ENCODE data around the gene SPTBN1.

The SPTBN1 gene

GRCh38 chr2:54642677-54643430, 186.7 kb downstream of the SPTBN1 start:
- TF ChIP-seq GATA2 (IDR thresholded peaks at IDR 0.05; ENCODE audit: low read depth, low read length) (no peak), GATA3 (IDR thresholded peaks at IDR 0.05; ENCODE audit: low read depth, low read length) (no peak)

- no peak for TF ChIP-seq GATA2 (IDR thresholded peaks at IDR 0.05; ENCODE audit: low read depth, low read length)
Observed at GRCh38 chr2:54644236-54644635, 188.1 kb downstream of the SPTBN1 start.

- TF ChIP-seq GATA2 (IDR thresholded peaks at IDR 0.05; ENCODE audit: low read depth, low read length): no peak
- TF ChIP-seq GATA3 (IDR thresholded peaks at IDR 0.05; ENCODE audit: low read depth, low read length): no peak
Observed at GRCh38 chr2:54646170-54646927, 190.2 kb downstream of the SPTBN1 start.

- no peak for TF ChIP-seq GATA3 (IDR thresholded peaks at IDR 0.05; ENCODE audit: low read depth, low read length)
- no peak for TF ChIP-seq GATA2 (IDR thresholded peaks at IDR 0.05; ENCODE audit: low read depth, low read length)
Observed at GRCh38 chr2:54648256-54648655, 192.1 kb downstream of the SPTBN1 start.

GRCh38 chr2:54649191-54649590, 193.1 kb downstream of the SPTBN1 start:
- no peak for TF ChIP-seq GATA2 (IDR thresholded peaks at IDR 0.05; ENCODE audit: low read depth, low read length)
- no peak for TF ChIP-seq GATA3 (IDR thresholded peaks at IDR 0.05; ENCODE audit: low read depth, low read length)

- TF ChIP-seq GATA3 (IDR thresholded peaks at IDR 0.05; ENCODE audit: low read depth, low read length) (no peak), GATA2 (IDR thresholded peaks at IDR 0.05; ENCODE audit: low read depth, low read length) (no peak)
Observed at GRCh38 chr2:54649633-54650032, 193.5 kb downstream of the SPTBN1 start.

- no peak for TF ChIP-seq GATA2 (IDR thresholded peaks at IDR 0.05; ENCODE audit: low read depth, low read length)
- no peak for TF ChIP-seq GATA3 (IDR thresholded peaks at IDR 0.05; ENCODE audit: low read depth, low read length)
Observed at GRCh38 chr2:54650612-54651011, 194.5 kb downstream of the SPTBN1 start.

GRCh38 chr2:54651291-54651690, 195.2 kb downstream of the SPTBN1 start:
- no peak for TF ChIP-seq GATA3 (IDR thresholded peaks at IDR 0.05; ENCODE audit: low read depth, low read length)
- no peak for TF ChIP-seq GATA2 (IDR thresholded peaks at IDR 0.05; ENCODE audit: low read depth, low read length)

GRCh38 chr2:54652540-54652939, 196.4 kb downstream of the SPTBN1 start:
- no peak for TF ChIP-seq GATA3 (IDR thresholded peaks at IDR 0.05; ENCODE audit: low read depth, low read length)
- TF ChIP-seq GATA2 (IDR thresholded peaks at IDR 0.05; ENCODE audit: low read depth, low read length): no peak

GRCh38 chr2:54653572-54654204, 197.6 kb downstream of the SPTBN1 start:
- TF ChIP-seq GATA2 (IDR thresholded peaks at IDR 0.05; ENCODE audit: low read depth, low read length): no peak
- TF ChIP-seq GATA3 (IDR thresholded peaks at IDR 0.05; ENCODE audit: low read depth, low read length): no peak

GRCh38 chr2:54655046-54655809, 199.1 kb downstream of the SPTBN1 start:
- TF ChIP-seq GATA3 (IDR thresholded peaks at IDR 0.05; ENCODE audit: low read depth, low read length): no peak
- TF ChIP-seq GATA2 (IDR thresholded peaks at IDR 0.05; ENCODE audit: low read depth, low read length): no peak

- TF ChIP-seq GATA3 (IDR thresholded peaks at IDR 0.05; ENCODE audit: low read depth, low read length): no peak
- TF ChIP-seq GATA2 (IDR thresholded peaks at IDR 0.05; ENCODE audit: low read depth, low read length): no peak
Observed at GRCh38 chr2:54656863-54657262, 200.7 kb downstream of the SPTBN1 start.

- TF ChIP-seq GATA3 (IDR thresholded peaks at IDR 0.05; ENCODE audit: low read depth, low read length): no peak
- TF ChIP-seq GATA2 (IDR thresholded peaks at IDR 0.05; ENCODE audit: low read depth, low read length): no peak
Observed at GRCh38 chr2:54657664-54658083, 201.5 kb downstream of the SPTBN1 start.

GRCh38 chr2:54658564-54659071, 202.5 kb downstream of the SPTBN1 start:
- TF ChIP-seq GATA3 (IDR thresholded peaks at IDR 0.05; ENCODE audit: low read depth, low read length) (no peak), GATA2 (IDR thresholded peaks at IDR 0.05; ENCODE audit: low read depth, low read length) (no peak)

Data from SH-SY5Y (cell line).